ENCODE data around the gene BMAL1.

DNA sequence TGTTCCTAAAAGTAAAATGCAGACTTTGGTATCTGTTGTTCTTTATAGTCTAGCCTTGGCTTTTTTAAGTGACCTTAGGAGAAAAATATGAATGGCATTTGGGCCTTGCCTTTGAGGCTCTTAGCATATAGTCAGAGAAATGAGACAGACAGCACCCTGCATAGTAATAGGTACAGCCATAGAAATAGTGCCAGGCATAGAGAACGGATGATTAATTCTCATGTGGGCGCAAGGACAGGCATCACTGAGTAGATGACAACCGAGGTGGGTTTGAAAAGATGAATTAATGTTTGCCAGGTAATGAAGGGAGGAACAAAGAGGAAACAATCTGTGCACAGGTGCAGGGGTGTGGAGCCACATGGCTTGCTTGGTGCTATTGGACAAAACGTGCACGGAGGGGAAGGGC is 90.5 kb downstream of the BMAL1 start:
- no peak for TF ChIP-seq POLR2A (IDR thresholded peaks at IDR 0.05)
- TF ChIP-seq, protein P1, sequence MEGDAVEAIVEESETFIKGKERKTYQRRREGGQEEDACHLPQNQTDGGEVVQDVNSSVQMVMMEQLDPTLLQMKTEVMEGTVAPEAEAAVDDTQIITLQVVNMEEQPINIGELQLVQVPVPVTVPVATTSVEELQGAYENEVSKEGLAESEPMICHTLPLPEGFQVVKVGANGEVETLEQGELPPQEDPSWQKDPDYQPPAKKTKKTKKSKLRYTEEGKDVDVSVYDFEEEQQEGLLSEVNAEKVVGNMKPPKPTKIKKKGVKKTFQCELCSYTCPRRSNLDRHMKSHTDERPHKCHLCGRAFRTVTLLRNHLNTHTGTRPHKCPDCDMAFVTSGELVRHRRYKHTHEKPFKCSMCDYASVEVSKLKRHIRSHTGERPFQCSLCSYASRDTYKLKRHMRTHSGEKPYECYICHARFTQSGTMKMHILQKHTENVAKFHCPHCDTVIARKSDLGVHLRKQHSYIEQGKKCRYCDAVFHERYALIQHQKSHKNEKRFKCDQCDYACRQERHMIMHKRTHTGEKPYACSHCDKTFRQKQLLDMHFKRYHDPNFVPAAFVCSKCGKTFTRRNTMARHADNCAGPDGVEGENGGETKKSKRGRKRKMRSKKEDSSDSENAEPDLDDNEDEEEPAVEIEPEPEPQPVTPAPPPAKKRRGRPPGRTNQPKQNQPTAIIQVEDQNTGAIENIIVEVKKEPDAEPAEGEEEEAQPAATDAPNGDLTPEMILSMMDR (IDR thresholded peaks at IDR 0.05 in 4 of 5, conservative IDR thresholded peaks at IDR 0.05 in 1 of 5), result no peak

All from gastrocnemius medialis (tissue), 4 donors.